BJ (cell line): ENCODE results near the gene MCCC1. TPM values are rescaled to one million over a fixed set of nuclear protein-coding genes. Genes with fewer than 3 reads are reported as not detected.
"Not testable (repeated sequence)": the region's sequence is repeated elsewhere in the genome, so short reads cannot be mapped to it uniquely, and the experiment has no call there.

Source experiments
- CTCF ChIA-PET: fragments of 350-600 bp; formaldehyde crosslinking; extraction: SDS; loops from one replicate; lab custom pipeline; 2021; ENCODE audit warnings: antibody characterized with exemption, inconsistent platforms; lab: Yijun Ruan, JAX
- POLR2A ChIA-PET: fragments of 300-600 bp; sonication (Branson Sonifier 250); formaldehyde crosslinking; extraction: SDS; loops from one replicate; lab custom pipeline; 2021; ENCODE audit warnings: antibody characterized with exemption; lab: Charles Lee
- DNase-seq: peaks from one replicate; pipeline ENCODE4 v3.0.0-alpha.2; 2011; ENCODE audit warnings: low read depth
- H3K27me3 ChIP-seq: 2 replicates; pipeline ENCODE4 v1.6.0; 2011; ENCODE audit warnings: low read length; ENCODE audit not compliant: control insufficient read depth, insufficient read depth
- H3K36me3 ChIP-seq: 2 replicates; pipeline ENCODE4 v1.5.1; 2011; ENCODE audit warnings: low read length; ENCODE audit not compliant: control insufficient read depth, insufficient read depth
- H3K4me3 ChIP-seq: 2 replicates; pipeline ENCODE4 v1.5.1; 2011; ENCODE audit warnings: low read depth, mild to moderate bottlenecking, control low read depth, low read length
- CTCF ChIP-seq: IDR thresholded peaks from 2 replicates; pipeline ENCODE4 v1.5.1; 2011; ENCODE audit warnings: low read depth, mild to moderate bottlenecking, control low read depth, inconsistent platforms, low read length, moderate library complexity; ENCODE audit not compliant: insufficient read depth
- polyA plus RNA-seq: library from polyadenylated mRNA; depleted of rRNA; stranded (reverse); fragments of >200 nt; gene quantifications from 2 replicates; pipeline ENCODE4 v1.2.3, GENCODE V29; 2011

The MCCC1 gene
- polyA plus RNA-seq, 1 experiment = 12.5 TPM

- POLR2A ChIA-PET = no interaction called here
- no peak for DNase-seq
- no peak for TF ChIP-seq CTCF
- Histone ChIP-seq H3K4me3 (no peak overlapping the region), H3K27me3 (peaks cover 14% of the 10 kb centered on the region), H3K36me3 (no peaks in the 10 kb centered on the region)
- CTCF ChIA-PET = interaction anchor here (0.8 to 0.9 kb wide), 2 partner anchors 8 to 15 kb away, joined by 3 to 4 read pairs; partner anchors contain the start of gene MCCC1
These were observed 15.3 kb upstream of the MCCC1 start for GRCh38 chr3:183114384-183115178.

- H3K36me3 ChIP-seq, H3K27me3 ChIP-seq, DNase-seq, POLR2A ChIA-PET, H3K4me3 ChIP-seq: not testable (repeated sequence)
- CTCF ChIA-PET = interaction anchor here (0.9 kb wide), 1 partner anchor 276 kb away, joined by 3 read pairs; no protein-coding TSS in a partner anchor
These were observed 10.6 kb upstream of the MCCC1 start for GRCh38 chr3:183109847-183110246.

GRCh38 chr3:183108470-183108869 is 9.2 kb upstream of the MCCC1 start:
- DNase-seq = no peak
- POLR2A ChIA-PET = no interaction called here
- CTCF ChIA-PET = interaction anchor here (0.9 to 1.6 kb wide), 3 partner anchors 13 to 274 kb away, joined by 3 to 4 read pairs (median 3); no protein-coding TSS in a partner anchor

GRCh38 chr3:183108001-183108449 is 8.7 kb upstream of the MCCC1 start:
- H3K27me3 ChIP-seq = no peaks in the 10 kb centered on the region
- TF ChIP-seq CTCF = no peak
- no peak overlapping the region for H3K4me3 ChIP-seq
- no peak for DNase-seq
- ChIA-PET CTCF (interaction anchor here (0.9 to 1.6 kb wide), 3 partner anchors 14 to 274 kb away, joined by 3 to 4 read pairs (median 3); no protein-coding TSS in a partner anchor), POLR2A (no interaction called here)
- H3K36me3 ChIP-seq = no peaks in the 10 kb centered on the region

More at GRCh38 chr3:183108470-183108869, 9.2 kb upstream of the MCCC1 start:
- Histone ChIP-seq H3K4me3 (no peak overlapping the region), H3K36me3 (no peaks in the 10 kb centered on the region), H3K27me3 (no peaks in the 10 kb centered on the region)
- TF ChIP-seq CTCF = no peak

GRCh38 chr3:183107372-183107771 is 8.1 kb upstream of the MCCC1 start:
- ChIA-PET POLR2A (interaction anchor here (0.6 kb wide), 1 partner anchor 61 kb away, joined by 7 read pairs; no protein-coding TSS in a partner anchor), CTCF (interaction anchor here (0.7 to 1.6 kb wide), 4 partner anchors 9 to 275 kb away, joined by 3 to 4 read pairs (median 3); no protein-coding TSS in a partner anchor)
- DNase-seq = not testable (repeated sequence)

GRCh38 chr3:183106635-183107034 is 7.3 kb upstream of the MCCC1 start:
- H3K27me3 ChIP-seq = no peaks in the 10 kb centered on the region
- no peaks in the 10 kb centered on the region for H3K36me3 ChIP-seq
- CTCF ChIA-PET = interaction anchor here (1.5 kb wide), 1 partner anchor 17 kb away, joined by 4 read pairs; no protein-coding TSS in a partner anchor
- no peak for TF ChIP-seq CTCF
- no peak overlapping the region for H3K4me3 ChIP-seq
- POLR2A ChIA-PET = no interaction called here
- no peak for DNase-seq

More at GRCh38 chr3:183107372-183107771, 8.1 kb upstream of the MCCC1 start:
- not testable (repeated sequence) for H3K4me3 ChIP-seq, H3K36me3 ChIP-seq, H3K27me3 ChIP-seq

GRCh38 chr3:183103950-183104349 is 4.7 kb upstream of the MCCC1 start:
- H3K36me3 ChIP-seq, DNase-seq, POLR2A ChIA-PET, CTCF ChIA-PET, H3K4me3 ChIP-seq, H3K27me3 ChIP-seq: not testable (repeated sequence)

- H3K36me3 ChIP-seq, CTCF ChIA-PET, H3K27me3 ChIP-seq, H3K4me3 ChIP-seq, DNase-seq, POLR2A ChIA-PET: not testable (repeated sequence)
These were observed 1.7 kb upstream of the MCCC1 start for GRCh38 chr3:183101040-183101439.
